H1 (cell line): Measurements from ENCODE around the gene BASP1. TPM values are rescaled to one million over a fixed set of nuclear protein-coding genes. Genes with fewer than 3 reads are reported as not detected.

Experiments
- EGR1 ChIP-seq: IDR thresholded peaks from 2 replicates; pipeline ENCODE4 v1.6.1; 2011; ENCODE audit warnings: low read depth, low read length, borderline replicate concordance
- ZNF274 ChIP-seq: IDR thresholded peaks from 2 replicates; pipeline ENCODE4 v1.7.0; 2012; ENCODE audit warnings: low read length, borderline replicate concordance; ENCODE audit errors: extremely low read depth
- polyA plus RNA-seq, 7 experiments: library from polyadenylated mRNA; depleted of rRNA in 3 of 7; stranded (reverse) in 5 of 7; unstranded in 2 of 7; fragments of >200 nt in 5 of 7; fragments of 200-250 nt in 2 of 7; gene quantifications; 1 replicate in 5 of 7; 2 replicates in 1 of 7; 4 replicates in 1 of 7; pipeline versions ENCODE4 v1.2.1 to v1.2.3, GENCODE V29; 2011 to 2013; ENCODE audit warnings: missing spikeins in 2 of 7, mixed read lengths in 2 of 7
- total RNA-seq: library from RNA; stranded (reverse); fragmentation: NEBNext Ultra II Directional; extraction: Animal tissue kit (Norgen Biotek cat#: 25700); gene quantifications from 2 replicates; pipeline ENCODE4 v1.2.1, GENCODE V29; 2021

BASP1 gene
- total and polyA plus RNA-seq, 2 of the 8 experiments (the other 6 are each of a cell fraction or from before 2014, with no cell fraction given): 95.2 to 104 TPM

DNA sequence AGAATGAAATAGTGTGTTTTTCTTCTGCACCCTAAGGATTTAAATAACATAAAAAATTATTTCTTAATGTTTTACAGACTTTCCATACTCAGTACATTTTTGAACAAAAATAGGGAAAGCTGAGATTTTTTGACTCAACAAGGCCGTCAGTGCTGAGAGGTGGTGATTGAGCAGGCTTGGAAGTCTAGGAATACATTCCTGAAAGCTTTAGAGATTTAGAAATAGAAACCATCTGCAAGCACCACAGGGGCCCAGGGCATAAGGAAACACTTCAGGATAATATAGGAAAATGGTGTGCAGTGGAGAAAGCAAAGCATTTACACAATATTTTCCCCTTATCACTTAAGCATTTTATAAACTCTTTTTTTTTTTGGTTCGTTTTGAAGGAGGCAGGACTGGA lies 5.2 kb downstream of the BASP1 start (continued):
- no peak for TF ChIP-seq ZNF274
- no peak for TF ChIP-seq EGR1
